Hepatocyte (in vitro differentiated cells): ENCODE data around the gene ARHGAP42. TPM values are rescaled to one million over a fixed set of nuclear protein-coding genes. Genes with fewer than 3 reads are reported as not detected.

ENCODE experiments used
- DNase-seq: peaks from one replicate; pipeline ENCODE4 v3.0.0-alpha.2; 2016; ENCODE audit warnings: low spot score
- H2AFZ ChIP-seq: fragments of 200-600 bp; sonication (generic); 2 replicates; pipeline ENCODE4 v1.6.0; 2016; ENCODE audit warnings: antibody characterized with exemption, mild to moderate bottlenecking
- H3K27ac ChIP-seq: fragments of 200-600 bp; sonication (generic); 2 replicates; pipeline ENCODE4 v1.5.1; 2016; ENCODE audit warnings: mild to moderate bottlenecking
- H3K27me3 ChIP-seq: fragments of 200-600 bp; sonication (generic); 2 replicates; pipeline ENCODE4 v1.6.1; 2016
- H3K36me3 ChIP-seq: fragments of 200-600 bp; sonication (generic); replicated peaks from 2 replicates; pipeline ENCODE4 v1.5.1; 2016; ENCODE audit warnings: low read depth; ENCODE audit not compliant: insufficient read depth
- H3K4me1 ChIP-seq: fragments of 200-600 bp; sonication (generic); 2 replicates; pipeline ENCODE4 v1.5.1; 2016; ENCODE audit warnings: mild to moderate bottlenecking, moderate library complexity; ENCODE audit not compliant: insufficient read depth
- H3K4me2 ChIP-seq: fragments of 200-600 bp; sonication (generic); 2 replicates; pipeline ENCODE4 v1.6.0; 2016
- H3K4me3 ChIP-seq: fragments of 200-600 bp; sonication (generic); 2 replicates; pipeline ENCODE4 v1.5.1; 2016; ENCODE audit warnings: mild to moderate bottlenecking
- H3K79me2 ChIP-seq: fragments of 200-600 bp; sonication (generic); 2 replicates; pipeline ENCODE4 v1.6.0; 2017; ENCODE audit warnings: mild to moderate bottlenecking
- H3K9me2 ChIP-seq: fragments of 200-600 bp; sonication (generic); replicated peaks from 2 replicates; pipeline ENCODE4 v1.6.0; 2017; ENCODE audit warnings: mild to moderate bottlenecking; ENCODE audit not compliant: insufficient read depth
- H3K9me3 ChIP-seq: fragments of 200-600 bp; sonication (generic); 2 replicates; pipeline ENCODE4 v1.5.1; 2016; ENCODE audit warnings: low read depth, mild to moderate bottlenecking
- H4K20me1 ChIP-seq: fragments of 200-600 bp; sonication (generic); 2 replicates; pipeline ENCODE4 v1.6.0; 2016; ENCODE audit warnings: mild to moderate bottlenecking; ENCODE audit not compliant: insufficient read depth, poor library complexity, severe bottlenecking
- EZH2 ChIP-seq: fragments of 200-600 bp; sonication (generic); IDR thresholded peaks from 2 replicates; pipeline ENCODE4 v1.6.1; 2016; ENCODE audit warnings: antibody characterized with exemption, mild to moderate bottlenecking, borderline replicate concordance
- EZH2phosphoT487 ChIP-seq: fragments of 200-600 bp; sonication (generic); IDR thresholded peaks from one replicate; pipeline ENCODE4 v1.6.1; 2018; ENCODE audit warnings: antibody characterized with exemption, mild to moderate bottlenecking, low read depth, moderate library complexity; ENCODE audit not compliant: unreplicated experiment, severe bottlenecking
- WGBS: methylation state at CpG from one replicate; pipeline ENCODE4 v1.1.6; 2016; ENCODE audit warnings: low lambda C conversion rate; ENCODE audit errors: missing lambda C conversion rate; 5-methylcytosine and 5-hydroxymethylcytosine counted together
- polyA plus RNA-seq: library from polyadenylated mRNA; unstranded; fragments of >200 nt; fragmentation: Nextera tagmentation; extraction: Ambion mirVana; gene quantifications from 2 replicates; pipeline ENCODE4 v1.2.1, GENCODE V29; 2016
- total RNA-seq: library from RNA; depleted of rRNA; stranded (reverse); fragments of >200 nt; gene quantifications from 2 replicates; pipeline ENCODE4 v1.2.3, GENCODE V29; 2014
- TF ChIP-seq, protein P1 (sequence below): fragments of 200-600 bp; sonication (generic); IDR thresholded peaks from 2 replicates; pipeline ENCODE4 v1.5.1; 2016; ENCODE audit warnings: antibody characterized with exemption, mild to moderate bottlenecking; ENCODE audit not compliant: poor library complexity

ARHGAP42 gene
- total and polyA plus RNA-seq, 2 experiments from 2014 or later = 8.7 to 26.5 TPM

DNA sequence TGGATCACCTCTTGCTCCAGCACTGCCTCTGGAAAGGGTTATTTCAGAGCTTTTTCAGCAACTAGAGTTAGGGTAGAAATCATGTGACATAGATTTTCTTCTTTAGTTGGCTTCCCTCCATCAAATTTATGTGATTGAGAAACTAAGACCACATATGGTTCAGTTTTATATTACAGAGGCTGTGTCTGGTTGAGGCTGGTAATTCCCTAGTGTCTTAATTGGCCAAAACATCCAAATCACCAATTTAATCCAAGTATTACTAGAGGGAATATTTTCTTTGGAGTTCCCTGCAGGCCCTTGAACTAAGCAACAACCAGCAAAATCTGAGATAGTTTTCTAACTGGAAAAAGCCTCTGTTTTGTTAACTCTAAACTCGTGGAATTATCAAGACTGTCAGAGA, 136.3 kb downstream of the ARHGAP42 start:
- Histone ChIP-seq H4K20me1 (no peaks in the 10 kb centered on the region), H3K27ac (no peak overlapping the region), H2AFZ (no peak overlapping the region), H3K9me3 (no peaks in the 10 kb centered on the region), H3K4me3 (no peak overlapping the region), H3K27me3 (no peaks in the 10 kb centered on the region), H3K4me1 (peaks cover 6% of the 10 kb centered on the region), H3K79me2 (peaks cover 17% of the 10 kb centered on the region), H3K36me3 (no peaks in the 10 kb centered on the region), H3K4me2 (no peak overlapping the region), H3K9me2 (no peaks in the 10 kb centered on the region)
- TF ChIP-seq EZH2phosphoT487 (no peak), EZH2 (no peak)
- TF ChIP-seq, protein P1, sequence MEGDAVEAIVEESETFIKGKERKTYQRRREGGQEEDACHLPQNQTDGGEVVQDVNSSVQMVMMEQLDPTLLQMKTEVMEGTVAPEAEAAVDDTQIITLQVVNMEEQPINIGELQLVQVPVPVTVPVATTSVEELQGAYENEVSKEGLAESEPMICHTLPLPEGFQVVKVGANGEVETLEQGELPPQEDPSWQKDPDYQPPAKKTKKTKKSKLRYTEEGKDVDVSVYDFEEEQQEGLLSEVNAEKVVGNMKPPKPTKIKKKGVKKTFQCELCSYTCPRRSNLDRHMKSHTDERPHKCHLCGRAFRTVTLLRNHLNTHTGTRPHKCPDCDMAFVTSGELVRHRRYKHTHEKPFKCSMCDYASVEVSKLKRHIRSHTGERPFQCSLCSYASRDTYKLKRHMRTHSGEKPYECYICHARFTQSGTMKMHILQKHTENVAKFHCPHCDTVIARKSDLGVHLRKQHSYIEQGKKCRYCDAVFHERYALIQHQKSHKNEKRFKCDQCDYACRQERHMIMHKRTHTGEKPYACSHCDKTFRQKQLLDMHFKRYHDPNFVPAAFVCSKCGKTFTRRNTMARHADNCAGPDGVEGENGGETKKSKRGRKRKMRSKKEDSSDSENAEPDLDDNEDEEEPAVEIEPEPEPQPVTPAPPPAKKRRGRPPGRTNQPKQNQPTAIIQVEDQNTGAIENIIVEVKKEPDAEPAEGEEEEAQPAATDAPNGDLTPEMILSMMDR = no peak
- DNase-seq = no peak
- 83% methylated on average over 1 of the region's 1 CpG for WGBS

DNA sequence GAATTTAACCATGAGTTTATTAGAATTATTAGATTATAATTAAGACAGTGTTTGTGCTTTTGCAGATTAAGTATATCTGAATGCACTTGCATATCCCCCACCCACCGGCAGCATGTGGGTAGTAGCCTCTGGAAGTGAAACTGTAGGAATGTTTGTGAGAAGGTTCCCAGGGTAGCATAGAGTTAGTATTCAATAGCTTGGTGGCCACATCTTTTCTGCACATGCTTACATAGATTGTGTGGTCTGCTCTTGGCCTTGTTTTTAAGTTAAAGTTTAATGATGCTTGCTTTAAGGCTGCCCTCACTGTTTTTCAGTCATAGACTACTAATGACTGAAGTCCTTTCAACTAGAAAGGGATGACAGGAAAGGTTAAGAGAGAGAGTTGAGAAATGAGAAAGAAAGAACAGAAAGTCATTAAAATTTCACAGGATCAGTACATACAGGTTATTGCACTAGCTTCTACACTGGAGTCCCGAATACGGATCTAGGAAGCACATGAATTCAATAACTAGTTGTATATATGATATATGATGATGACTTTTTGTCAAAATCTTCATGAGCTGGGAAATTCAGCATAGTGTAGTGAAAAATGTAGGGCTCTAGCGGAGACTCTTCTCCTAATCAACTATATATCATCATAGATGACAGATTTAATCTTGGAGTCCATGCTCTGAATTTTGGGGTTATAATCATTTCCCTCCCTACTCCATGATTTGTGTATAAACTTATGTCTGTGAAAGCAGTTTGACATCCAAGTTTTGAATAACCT, 137.1 kb downstream of the ARHGAP42 start:
- Histone ChIP-seq H3K79me2 (peaks cover 14% of the 10 kb centered on the region), H3K4me3 (no peak overlapping the region), H3K9me3 (no peaks in the 10 kb centered on the region), H3K27ac (no peak overlapping the region), H4K20me1 (no peaks in the 10 kb centered on the region), H2AFZ (no peak overlapping the region), H3K27me3 (no peaks in the 10 kb centered on the region), H3K4me1 (peaks cover 6% of the 10 kb centered on the region), H3K9me2 (no peaks in the 10 kb centered on the region), H3K4me2 (no peak overlapping the region), H3K36me3 (no peaks in the 10 kb centered on the region)
- no peak for TF ChIP-seq EZH2
- TF ChIP-seq, protein P1 = no peak
- TF ChIP-seq EZH2phosphoT487 = no peak
- WGBS = 86% methylated on average over 4 of the region's 4 CpGs
- DNase-seq = no peak

DNA sequence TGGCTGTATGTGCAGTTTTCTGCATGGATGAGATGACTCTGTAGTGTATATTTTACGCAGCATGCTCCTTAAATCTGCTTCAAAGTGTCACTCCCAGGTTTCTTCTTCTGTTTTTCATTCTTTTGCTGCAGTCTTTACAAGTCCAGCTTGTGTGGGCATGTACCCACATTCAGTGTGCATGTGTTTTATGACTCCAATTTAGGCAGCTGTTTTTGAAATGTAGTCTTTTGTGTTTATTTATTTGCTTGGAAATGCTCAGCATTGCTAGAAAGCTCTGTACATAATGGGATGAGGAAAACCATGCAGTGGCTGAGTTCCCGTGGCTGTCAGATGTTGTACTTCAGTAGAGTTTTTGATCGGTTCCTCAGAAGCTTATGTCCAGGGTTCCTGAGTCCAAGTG, 138.5 kb downstream of the ARHGAP42 start:
- Histone ChIP-seq H3K9me3 (no peaks in the 10 kb centered on the region), H3K4me1 (peaks cover 13% of the 10 kb centered on the region), H3K4me2 (peak overlapping the region; percentile 28), H3K27ac (no peak overlapping the region), H2AFZ (no peak overlapping the region), H3K36me3 (no peaks in the 10 kb centered on the region), H3K27me3 (no peaks in the 10 kb centered on the region), H3K9me2 (no peaks in the 10 kb centered on the region), H3K4me3 (no peak overlapping the region), H4K20me1 (no peaks in the 10 kb centered on the region), H3K79me2 (peaks cover 16% of the 10 kb centered on the region)
- DNase-seq = no peak
- TF ChIP-seq EZH2phosphoT487 = no peak
- TF ChIP-seq, protein P1 = no peak
- TF ChIP-seq EZH2 = no peak
- 66% methylated on average over 3 of the region's 3 CpGs for WGBS
